Naive B cell (primary cell): Measurements from ENCODE around the gene FOXA3. TPM values are rescaled to one million over a fixed set of nuclear protein-coding genes. Genes with fewer than 3 reads are reported as not detected.
"Not testable (repeated sequence)": the region's sequence is repeated elsewhere in the genome, so short reads cannot be mapped to it uniquely, and the experiment has no call there.

ENCODE experiments used
- ATAC-seq, 2 donors: fragments of 150-1000 bp; cut with Tn5 transposase; 2 replicates each; pipeline ENCODE4 v1.10.0; 2021; ENCODE audit warnings: low read depth in 2 of 2, mild to moderate bottlenecking in 2 of 2, moderate library complexity in 2 of 2
- DNase-seq: peaks from one replicate; pipeline ENCODE4 v3.0.0; 2022
- H3K27ac Mint-ChIP-seq, 6 donors: one replicate each; pipeline ENCODE4 v1.8.0; 2020 to 2022; ENCODE audit warnings: mild to moderate bottlenecking in 6 of 6, mixed read lengths in 6 of 6, moderate library complexity in 5 of 6, inconsistent platforms in 2 of 6
- H3K27me3 Mint-ChIP-seq, 3 donors: one replicate each; pipeline ENCODE4 v1.8.0; 2021 to 2022; ENCODE audit warnings: mixed read lengths in 3 of 3, mild to moderate bottlenecking in 1 of 3
- H3K36me3 Mint-ChIP-seq, 2 donors: one replicate each; pipeline ENCODE4 v1.8.0; 2020 to 2022; ENCODE audit warnings: mixed read lengths in 2 of 2, inconsistent platforms in 1 of 2, mild to moderate bottlenecking in 1 of 2
- H3K4me1 Mint-ChIP-seq, 3 donors: one replicate each; pipeline ENCODE4 v1.8.0; 2020 to 2022; ENCODE audit warnings: mixed read lengths in 3 of 3, inconsistent platforms in 1 of 3, mild to moderate bottlenecking in 1 of 3, moderate library complexity in 1 of 3
- H3K4me3 Mint-ChIP-seq, 8 donors: one replicate each; pipeline ENCODE4 v1.8.0; 2020 to 2022; ENCODE audit warnings: mild to moderate bottlenecking in 8 of 8, mixed read lengths in 8 of 8, moderate library complexity in 8 of 8, inconsistent platforms in 2 of 8
- H3K9me3 Mint-ChIP-seq, 7 donors: one replicate each; pipeline ENCODE4 v1.8.0; 2020 to 2022; ENCODE audit warnings: mixed read lengths in 7 of 7, mild to moderate bottlenecking in 5 of 7, inconsistent platforms in 2 of 7, moderate library complexity in 1 of 7
- polyA plus RNA-seq, 6 donors: library from polyadenylated mRNA; unstranded; fragments of 300-500 nt; fragmentation: Illumina TruSeq; gene quantifications; one replicate each; pipeline ENCODE4 v1.2.3, GENCODE V29; 2021; ENCODE audit warnings: low read depth in 6 of 6

The FOXA3 gene
- polyA plus RNA-seq, 6 donors from 2014 or later = not detected

DNA sequence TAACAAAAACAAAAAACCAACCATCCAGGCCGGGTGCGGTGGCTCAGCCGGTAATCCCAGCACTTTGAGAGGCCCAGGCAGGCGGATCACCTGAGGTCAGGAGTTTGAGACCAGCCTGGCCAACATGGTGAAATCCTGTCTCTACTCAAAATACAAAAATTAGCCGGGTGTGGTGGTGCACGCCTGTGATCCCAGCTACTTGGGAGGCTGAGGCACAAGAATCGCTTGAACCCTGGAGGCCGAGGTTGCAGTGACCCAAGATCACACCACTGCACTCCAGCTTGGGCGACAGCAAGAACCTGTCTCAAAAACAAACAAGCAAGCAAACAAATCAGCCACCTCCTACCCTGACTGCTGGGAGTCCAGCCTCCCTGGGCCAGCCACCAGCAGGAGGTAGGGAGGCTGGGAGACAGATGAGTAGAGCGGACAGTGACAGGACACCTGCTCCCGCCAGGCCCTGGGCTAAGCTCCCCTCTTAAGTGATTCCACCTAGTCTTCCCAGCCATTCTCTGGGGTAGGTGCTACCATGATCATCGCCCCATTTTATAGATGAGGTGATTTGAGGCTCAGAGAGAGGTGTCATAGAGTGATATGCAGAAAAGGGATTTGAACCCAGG, 32.0 kb downstream of the FOXA3 start:
- H3K9me3 Mint-ChIP-seq, H3K4me3 Mint-ChIP-seq, H3K27ac Mint-ChIP-seq, H3K27me3 Mint-ChIP-seq, ATAC-seq, DNase-seq, H3K36me3 Mint-ChIP-seq: not testable (repeated sequence)
- H3K4me1 Mint-ChIP-seq = peaks cover 24 to 42% (median 31%) of the 10 kb centered on the region in 3 donors

- peak overlapping the region in 3 of 8 donors; percentile 5 to 68 (median 59) for H3K4me3 Mint-ChIP-seq
- DNase-seq (no peak), ATAC-seq (peak; percentile 22 to 43)
- peaks cover 29 to 45% (median 38%) of the 10 kb centered on the region in 3 donors for H3K4me1 Mint-ChIP-seq
- H3K27ac Mint-ChIP-seq = no peak overlapping the region
- H3K36me3 Mint-ChIP-seq = peaks cover 5 to 8% of the 10 kb centered on the region in 2 donors
- no peaks in the 10 kb centered on the region for H3K9me3 Mint-ChIP-seq
- H3K27me3 Mint-ChIP-seq = no peaks in the 10 kb centered on the region
These were observed 33.2 kb downstream of the FOXA3 start for GRCh38 chr19:45897261-45897812.

DNA sequence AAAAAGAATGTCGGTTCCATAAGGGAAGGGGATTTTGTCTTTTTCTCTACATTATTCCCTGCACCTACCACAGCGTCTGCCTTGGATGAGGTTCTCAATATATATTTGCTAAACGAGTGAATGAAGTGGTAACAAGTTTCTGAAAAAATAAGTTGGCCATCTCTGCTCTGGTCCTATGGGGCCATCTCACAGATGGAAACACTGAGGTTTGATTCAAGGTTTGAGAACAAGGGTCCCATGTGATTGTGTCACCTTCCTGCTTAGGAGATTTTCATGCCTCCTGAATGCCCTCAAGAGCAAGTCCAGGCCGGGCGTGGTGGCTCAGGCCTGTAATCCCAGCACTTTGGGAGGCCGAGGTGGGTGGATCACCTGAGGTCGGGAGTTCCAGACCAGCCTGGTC, 35.1 kb downstream of the FOXA3 start:
- H3K36me3 Mint-ChIP-seq = peaks cover 5 to 8% of the 10 kb centered on the region in 2 donors
- peak overlapping the region in 2 of 8 donors; percentile 44 to 57 for H3K4me3 Mint-ChIP-seq

GRCh38 chr19:45899919-45900589, 35.9 kb downstream of the FOXA3 start:
- peak overlapping the region; percentile 2 to 98 (median 52) for H3K4me3 Mint-ChIP-seq
- peaks cover 0 to 8% (median 0%) of the 10 kb centered on the region in 3 donors for H3K27me3 Mint-ChIP-seq
- no peak for ATAC-seq
- H3K27ac Mint-ChIP-seq = no peak overlapping the region
- H3K36me3 Mint-ChIP-seq = peaks cover 5 to 7% of the 10 kb centered on the region in 2 donors
- H3K9me3 Mint-ChIP-seq = no peaks in the 10 kb centered on the region
- no peak for DNase-seq
- H3K4me1 Mint-ChIP-seq = peaks cover 24 to 48% (median 33%) of the 10 kb centered on the region in 3 donors

More for the DNA sequence above, 35.1 kb downstream of the FOXA3 start:
- peaks cover 0 to 7% (median 0%) of the 10 kb centered on the region in 3 donors for H3K27me3 Mint-ChIP-seq
- peaks cover 25 to 50% (median 33%) of the 10 kb centered on the region in 3 donors for H3K4me1 Mint-ChIP-seq
- H3K27ac Mint-ChIP-seq = peak overlapping the region in 1 of 6 donors; percentile 33
- DNase-seq (no peak), ATAC-seq (no peak)
- H3K9me3 Mint-ChIP-seq = no peaks in the 10 kb centered on the region

DNA sequence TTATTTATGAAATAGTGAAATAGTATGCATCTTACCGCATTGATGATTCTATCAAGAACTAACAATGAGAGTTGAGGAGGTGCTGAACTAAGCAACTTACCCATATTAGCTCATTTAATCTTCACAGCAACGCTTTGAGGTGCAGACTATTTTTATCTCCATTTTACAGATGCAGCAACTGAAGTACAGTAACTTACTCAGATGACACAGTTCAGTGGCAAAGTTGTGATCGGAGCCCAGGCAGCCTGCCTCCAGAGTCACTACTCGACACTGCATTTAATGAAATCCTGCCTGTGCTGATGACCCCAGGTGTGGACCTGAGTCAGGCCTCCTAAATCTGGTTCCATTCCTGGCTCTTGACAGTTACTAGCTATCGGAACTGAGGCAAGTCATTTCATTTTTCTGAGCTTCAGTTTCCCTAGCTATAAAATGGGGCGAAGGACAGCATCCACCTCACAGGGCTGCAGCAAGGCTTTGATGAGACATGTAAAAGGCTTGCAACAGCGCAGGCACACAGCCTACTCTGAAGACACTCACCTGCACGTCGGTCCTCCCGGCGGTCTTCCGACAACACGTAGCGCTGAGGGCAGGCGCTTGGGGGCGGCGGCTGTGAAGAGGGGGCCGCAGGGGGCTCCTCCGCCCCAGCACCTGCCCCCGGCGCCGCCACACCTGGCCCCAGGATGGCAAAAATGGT, 36.8 kb downstream of the FOXA3 start:
- Mint-ChIP-seq H3K36me3 (peaks cover 0 to 5% of the 10 kb centered on the region in 2 donors), H3K4me1 (peaks cover 16 to 41% (median 26%) of the 10 kb centered on the region in 3 donors), H3K27ac (peak overlapping the region in 2 of 6 donors; percentile 28 to 69), H3K9me3 (no peaks in the 10 kb centered on the region), H3K27me3 (peaks cover 0 to 8% (median 6%) of the 10 kb centered on the region in 3 donors), H3K4me3 (peak overlapping the region; percentile 23 to 98 (median 62))
- DNase-seq = no peak
- ATAC-seq = no peak

GRCh38 chr19:45901432-45901911, 37.3 kb downstream of the FOXA3 start:
- Mint-ChIP-seq H3K27me3 (peaks cover 0 to 12% (median 7%) of the 10 kb centered on the region in 3 donors), H3K4me3 (peak overlapping the region; percentile 12 to 98 (median 38)), H3K36me3 (peaks cover 0 to 5% of the 10 kb centered on the region in 2 donors), H3K27ac (peak overlapping the region in 1 of 6 donors; percentile 85), H3K9me3 (no peaks in the 10 kb centered on the region), H3K4me1 (peaks cover 16 to 41% (median 26%) of the 10 kb centered on the region in 3 donors)
- ATAC-seq (peak in 1 of 2 donors; percentile 19), DNase-seq (no peak)

GRCh38 chr19:45901912-45902650, 38.0 kb downstream of the FOXA3 start, which contains the start of gene MYPOP:
TSS of gene MYPOP (minus strand) at chr19:45902613. CDS start at chr19:45901773, 840 bp downstream.
- H3K4me3 Mint-ChIP-seq = peak within 1 kb of the TSS; percentile 91 to 98 (median 97)
- H3K36me3 Mint-ChIP-seq = peaks cover 0 to 5% of the 10 kb centered on the region in 2 donors
- peak within 1 kb of the TSS; percentile 39 to 96 (median 92) for H3K27ac Mint-ChIP-seq
- no peak for DNase-seq
- peaks cover 0 to 17% (median 7%) of the 10 kb centered on the region in 3 donors for H3K27me3 Mint-ChIP-seq
- peak in 1 of 2 donors; percentile 1 for ATAC-seq
- H3K4me1 Mint-ChIP-seq = peaks cover 16 to 38% (median 26%) of the 10 kb centered on the region in 3 donors
- no peaks in the 10 kb centered on the region for H3K9me3 Mint-ChIP-seq

GRCh38 chr19:45902651-45903625, 38.8 kb downstream of the FOXA3 start:
- Mint-ChIP-seq H3K4me1 (peaks cover 16 to 31% (median 26%) of the 10 kb centered on the region in 3 donors), H3K27ac (peak overlapping the region; percentile 39 to 93 (median 88)), H3K27me3 (peaks cover 0 to 17% (median 7%) of the 10 kb centered on the region in 3 donors), H3K9me3 (no peaks in the 10 kb centered on the region), H3K36me3 (peaks cover 0 to 5% of the 10 kb centered on the region in 2 donors), H3K4me3 (peak overlapping the region; percentile 85 to 98 (median 96))
- DNase-seq = peak; percentile 100
- peak; percentile 80 to 81 for ATAC-seq

- Mint-ChIP-seq H3K27ac (peak overlapping the region in 1 of 6 donors; percentile 65), H3K4me1 (peaks cover 15 to 20% (median 17%) of the 10 kb centered on the region in 3 donors)
These were observed 40.9 kb downstream of the FOXA3 start for GRCh38 chr19:45905011-45905410.

DNA sequence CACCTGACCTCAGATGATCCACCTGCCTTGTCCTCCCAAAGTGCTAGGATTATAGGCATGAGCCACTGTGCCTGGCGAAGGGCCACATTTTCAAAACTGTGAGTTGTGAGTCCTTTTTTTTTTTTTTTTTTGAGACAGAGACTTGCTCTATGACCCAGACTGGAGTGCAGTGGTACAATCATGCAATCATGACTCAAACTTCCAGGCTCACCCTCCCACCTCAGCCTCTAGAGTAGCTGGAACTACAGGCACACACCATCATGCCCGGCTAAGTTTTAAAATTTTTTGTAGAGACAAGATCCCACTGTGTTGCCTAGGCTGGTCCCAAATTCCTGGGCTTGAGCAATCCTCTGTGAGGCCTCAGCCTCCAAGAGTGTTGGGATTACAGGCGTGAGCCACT, 42.1 kb downstream of the FOXA3 start:
- no peak for ATAC-seq
- Mint-ChIP-seq H3K9me3 (no peaks in the 10 kb centered on the region), H3K27me3 (peaks cover 4 to 43% (median 30%) of the 10 kb centered on the region in 3 donors), H3K36me3 (no peaks in the 10 kb centered on the region), H3K27ac (no peak overlapping the region), H3K4me3 (peak overlapping the region in 1 of 8 donors; percentile 33), H3K4me1 (peaks cover 6 to 13% (median 7%) of the 10 kb centered on the region in 3 donors)
- DNase-seq = no peak

More at GRCh38 chr19:45905011-45905410, 40.9 kb downstream of the FOXA3 start:
- peaks cover 4 to 35% (median 21%) of the 10 kb centered on the region in 3 donors for H3K27me3 Mint-ChIP-seq
- ATAC-seq = no peak
- no peaks in the 10 kb centered on the region for H3K36me3 Mint-ChIP-seq
- no peak for DNase-seq
- H3K9me3 Mint-ChIP-seq = no peaks in the 10 kb centered on the region
- H3K4me3 Mint-ChIP-seq = peak overlapping the region in 1 of 8 donors; percentile 47

DNA sequence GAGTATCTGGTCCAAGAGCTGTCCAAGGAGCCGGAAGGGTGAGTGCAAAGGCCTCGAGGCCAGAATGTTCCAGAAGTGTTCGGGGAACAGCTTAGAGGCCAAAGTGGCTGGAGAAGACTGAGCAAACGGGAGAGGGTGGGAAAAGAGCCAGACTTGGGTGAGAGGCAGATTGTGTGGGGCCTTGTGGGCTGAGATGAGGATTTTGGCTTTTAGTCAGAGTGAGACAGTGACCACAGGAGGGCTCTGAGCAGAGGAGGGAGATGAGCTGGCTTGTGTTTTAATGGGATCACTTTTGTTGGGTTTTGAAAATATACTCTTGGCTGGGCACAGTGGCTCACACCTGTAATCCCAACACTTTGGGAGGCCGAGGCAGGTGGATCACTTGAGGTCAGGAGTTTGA, 44.8 kb downstream of the FOXA3 start:
- H3K36me3 Mint-ChIP-seq = no peaks in the 10 kb centered on the region
- peak overlapping the region in 1 of 6 donors; percentile 89 for H3K27ac Mint-ChIP-seq
- no peak for ATAC-seq
- no peak overlapping the region for H3K4me3 Mint-ChIP-seq
- peaks cover 0 to 2% (median 0%) of the 10 kb centered on the region in 7 donors for H3K9me3 Mint-ChIP-seq
- H3K4me1 Mint-ChIP-seq = peaks cover 0 to under 1% (median 0%) of the 10 kb centered on the region in 3 donors
- no peak for DNase-seq
- H3K27me3 Mint-ChIP-seq = peaks cover 17 to 56% (median 49%) of the 10 kb centered on the region in 3 donors
